ENCODE results near the gene MEF2C.

MEF2C gene

GRCh38 chr5:88836195-88836838, 46.7 kb downstream of the MEF2C start:
- H3K27me3 Mint-ChIP-seq (ENCODE audit: low read depth), result no peaks in the 10 kb centered on the region
- no peak overlapping the region for H3K4me3 Mint-ChIP-seq
- H3K36me3 Mint-ChIP-seq (ENCODE audit: low read depth), result no peaks in the 10 kb centered on the region
- peaks cover 1% of the 10 kb centered on the region for H3K4me1 Mint-ChIP-seq (ENCODE audit: low read depth)
- no peaks in the 10 kb centered on the region for H3K9me3 Mint-ChIP-seq
- no peak overlapping the region for H3K27ac Mint-ChIP-seq

- H3K4me3 Mint-ChIP-seq, result no peak overlapping the region
- no peak overlapping the region for H3K27ac Mint-ChIP-seq
- no peaks in the 10 kb centered on the region for H3K27me3 Mint-ChIP-seq (ENCODE audit: low read depth)
- no peaks in the 10 kb centered on the region for H3K36me3 Mint-ChIP-seq (ENCODE audit: low read depth)
- H3K9me3 Mint-ChIP-seq, result no peaks in the 10 kb centered on the region
- H3K4me1 Mint-ChIP-seq (ENCODE audit: low read depth), result peaks cover 1% of the 10 kb centered on the region
Observed at GRCh38 chr5:88834499-88834898, 48.5 kb downstream of the MEF2C start.

- Mint-ChIP-seq H3K36me3 (ENCODE audit: low read depth) (no peaks in the 10 kb centered on the region), H3K27me3 (ENCODE audit: low read depth) (no peaks in the 10 kb centered on the region), H3K4me3 (no peak overlapping the region), H3K27ac (no peak overlapping the region), H3K9me3 (no peaks in the 10 kb centered on the region), H3K4me1 (ENCODE audit: low read depth) (peaks cover 4% of the 10 kb centered on the region)
Observed at GRCh38 chr5:88834131-88834462, 48.9 kb downstream of the MEF2C start.

DNA sequence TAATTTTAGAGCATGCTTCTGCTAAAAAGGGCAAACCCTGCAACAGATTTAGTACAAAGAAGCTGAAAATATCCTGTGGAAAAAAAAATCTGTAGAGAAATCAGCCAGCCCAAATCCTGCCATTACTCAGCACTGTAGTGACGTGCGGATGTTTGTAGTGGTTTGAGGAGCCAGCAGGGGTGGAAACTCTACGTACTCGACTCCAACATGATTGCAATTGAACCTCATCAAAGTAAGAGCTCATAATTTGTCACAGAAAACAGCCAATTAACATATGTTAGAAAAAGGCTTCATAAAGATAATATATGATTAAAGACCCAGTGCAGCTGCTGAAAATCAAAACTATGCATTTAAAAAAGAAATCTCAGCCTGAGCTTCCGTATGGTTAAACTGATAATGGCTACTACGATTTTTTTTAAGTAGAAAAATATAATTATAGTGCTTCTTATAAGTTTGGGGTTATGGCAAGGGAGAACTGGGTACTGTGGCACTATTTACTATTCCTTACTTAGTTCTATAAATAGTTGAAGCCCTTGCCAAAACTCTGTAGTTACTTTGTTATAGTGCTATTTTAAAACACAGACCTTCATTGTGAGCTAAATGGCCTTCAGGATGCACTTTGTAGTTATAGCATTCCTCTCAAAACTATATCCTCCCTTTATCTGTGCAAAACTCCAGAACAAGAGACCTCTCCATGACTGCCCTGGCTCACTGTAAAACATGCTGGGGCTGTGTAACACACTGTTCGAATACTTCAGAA, 49.4 kb downstream of the MEF2C start:
- Mint-ChIP-seq H3K27me3 (ENCODE audit: low read depth) (no peaks in the 10 kb centered on the region), H3K27ac (no peak overlapping the region), H3K36me3 (ENCODE audit: low read depth) (no peaks in the 10 kb centered on the region), H3K4me1 (ENCODE audit: low read depth) (peaks cover 6% of the 10 kb centered on the region), H3K9me3 (no peaks in the 10 kb centered on the region), H3K4me3 (no peak overlapping the region)

DNA sequence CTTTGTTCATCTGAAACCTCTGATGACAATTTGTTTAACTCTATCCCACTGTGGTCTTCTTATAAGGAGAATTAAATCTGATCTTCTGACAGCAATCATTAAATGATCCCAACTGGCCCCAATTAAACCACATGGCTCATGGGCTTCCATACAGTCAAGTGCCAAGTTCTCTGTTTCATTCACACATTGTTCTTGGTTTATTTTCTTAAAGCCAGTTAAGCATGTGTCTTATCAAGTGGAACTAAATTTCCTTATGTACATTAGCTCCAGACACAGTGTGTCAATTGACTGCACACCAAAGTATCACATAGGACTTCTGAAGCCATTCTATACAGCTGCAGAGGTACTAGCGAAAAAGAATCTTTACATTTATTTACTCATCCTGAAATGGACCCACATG, 51.2 kb downstream of the MEF2C start:
- no peaks in the 10 kb centered on the region for H3K9me3 Mint-ChIP-seq
- H3K4me3 Mint-ChIP-seq, result no peak overlapping the region
- no peaks in the 10 kb centered on the region for H3K27me3 Mint-ChIP-seq (ENCODE audit: low read depth)
- no peaks in the 10 kb centered on the region for H3K36me3 Mint-ChIP-seq (ENCODE audit: low read depth)
- H3K27ac Mint-ChIP-seq, result no peak overlapping the region
- peaks cover 19% of the 10 kb centered on the region for H3K4me1 Mint-ChIP-seq (ENCODE audit: low read depth)

GRCh38 chr5:88830567-88830966, 52.4 kb downstream of the MEF2C start:
- Mint-ChIP-seq H3K4me3 (no peak overlapping the region), H3K36me3 (ENCODE audit: low read depth) (no peaks in the 10 kb centered on the region), H3K27ac (no peak overlapping the region), H3K4me1 (ENCODE audit: low read depth) (peaks cover 23% of the 10 kb centered on the region), H3K9me3 (no peaks in the 10 kb centered on the region), H3K27me3 (ENCODE audit: low read depth) (no peaks in the 10 kb centered on the region)

DNA sequence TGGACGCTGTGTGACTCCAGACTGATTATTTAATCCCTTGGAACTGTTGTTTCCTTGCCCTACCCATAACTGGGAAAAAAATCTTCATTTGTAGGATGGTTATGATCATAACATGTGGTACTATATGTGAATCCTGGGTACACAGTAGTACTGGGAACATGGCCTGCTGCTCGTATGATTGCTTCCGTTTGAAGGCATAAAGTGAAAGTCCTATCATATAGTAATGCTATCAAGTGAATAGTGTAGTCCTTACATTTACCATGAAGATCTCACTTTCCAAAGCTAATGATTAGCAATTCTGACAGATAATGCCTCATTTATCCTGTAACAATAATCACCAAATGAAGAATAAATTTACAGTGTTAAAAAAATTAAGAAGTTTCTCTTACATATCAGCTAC, 53.2 kb downstream of the MEF2C start:
- no peak overlapping the region for H3K4me3 Mint-ChIP-seq
- H3K27ac Mint-ChIP-seq, result no peak overlapping the region
- no peaks in the 10 kb centered on the region for H3K36me3 Mint-ChIP-seq (ENCODE audit: low read depth)
- no peaks in the 10 kb centered on the region for H3K9me3 Mint-ChIP-seq
- H3K27me3 Mint-ChIP-seq (ENCODE audit: low read depth), result no peaks in the 10 kb centered on the region
- peaks cover 24% of the 10 kb centered on the region for H3K4me1 Mint-ChIP-seq (ENCODE audit: low read depth)

DNA sequence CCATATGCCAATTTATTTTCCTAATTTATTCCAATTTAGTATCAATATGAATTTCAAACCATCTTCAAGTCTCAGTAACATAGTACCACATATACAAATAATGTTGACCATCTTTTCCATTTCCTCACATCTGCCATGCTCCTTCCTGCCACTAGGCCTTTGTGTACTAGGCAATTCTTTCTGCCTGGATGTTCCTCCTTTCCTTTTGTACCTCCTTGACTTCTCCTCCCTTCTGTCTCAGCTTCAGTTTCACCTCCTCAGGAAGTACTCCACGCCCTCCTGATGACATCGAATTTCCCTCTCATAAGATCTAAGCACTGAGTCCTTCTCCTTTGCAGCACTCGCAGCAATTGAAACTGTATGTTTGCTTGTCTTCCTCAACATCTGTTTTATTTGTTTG, 53.9 kb downstream of the MEF2C start:
- Mint-ChIP-seq H3K9me3 (no peaks in the 10 kb centered on the region), H3K27me3 (ENCODE audit: low read depth) (no peaks in the 10 kb centered on the region), H3K4me1 (ENCODE audit: low read depth) (peaks cover 24% of the 10 kb centered on the region), H3K4me3 (no peak overlapping the region), H3K36me3 (ENCODE audit: low read depth) (no peaks in the 10 kb centered on the region), H3K27ac (no peak overlapping the region)

DNA sequence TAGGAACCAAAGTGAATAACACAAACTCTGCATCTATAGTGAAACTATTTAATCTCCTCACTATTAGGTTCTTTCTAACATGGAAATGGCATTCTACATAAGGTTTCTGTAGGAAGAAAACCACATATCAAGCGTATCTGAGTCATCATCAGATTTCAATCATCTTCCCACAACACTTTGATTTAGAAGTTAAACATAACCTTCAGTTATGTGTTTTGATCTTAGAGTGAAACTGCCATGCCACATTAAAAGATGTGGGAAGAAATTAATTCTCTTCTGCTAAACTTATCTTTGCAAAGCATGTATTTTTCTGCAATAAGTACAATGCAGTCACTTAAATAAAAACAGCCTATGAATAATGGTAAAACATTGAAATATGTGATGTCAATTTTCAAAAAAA, 55.0 kb downstream of the MEF2C start:
- Mint-ChIP-seq H3K4me3 (no peak overlapping the region), H3K27ac (no peak overlapping the region)

GRCh38 chr5:88826646-88827585, 56.1 kb downstream of the MEF2C start:
- Mint-ChIP-seq H3K36me3 (ENCODE audit: low read depth) (no peaks in the 10 kb centered on the region), H3K4me3 (no peak overlapping the region), H3K27ac (no peak overlapping the region), H3K4me1 (ENCODE audit: low read depth) (peaks cover 22% of the 10 kb centered on the region), H3K9me3 (no peaks in the 10 kb centered on the region), H3K27me3 (ENCODE audit: low read depth) (peaks cover 9% of the 10 kb centered on the region)

More for the DNA sequence above, 55.0 kb downstream of the MEF2C start:
- Mint-ChIP-seq H3K9me3 (no peaks in the 10 kb centered on the region), H3K27me3 (ENCODE audit: low read depth) (peaks cover 5% of the 10 kb centered on the region), H3K36me3 (ENCODE audit: low read depth) (no peaks in the 10 kb centered on the region), H3K4me1 (ENCODE audit: low read depth) (peaks cover 22% of the 10 kb centered on the region)

DNA sequence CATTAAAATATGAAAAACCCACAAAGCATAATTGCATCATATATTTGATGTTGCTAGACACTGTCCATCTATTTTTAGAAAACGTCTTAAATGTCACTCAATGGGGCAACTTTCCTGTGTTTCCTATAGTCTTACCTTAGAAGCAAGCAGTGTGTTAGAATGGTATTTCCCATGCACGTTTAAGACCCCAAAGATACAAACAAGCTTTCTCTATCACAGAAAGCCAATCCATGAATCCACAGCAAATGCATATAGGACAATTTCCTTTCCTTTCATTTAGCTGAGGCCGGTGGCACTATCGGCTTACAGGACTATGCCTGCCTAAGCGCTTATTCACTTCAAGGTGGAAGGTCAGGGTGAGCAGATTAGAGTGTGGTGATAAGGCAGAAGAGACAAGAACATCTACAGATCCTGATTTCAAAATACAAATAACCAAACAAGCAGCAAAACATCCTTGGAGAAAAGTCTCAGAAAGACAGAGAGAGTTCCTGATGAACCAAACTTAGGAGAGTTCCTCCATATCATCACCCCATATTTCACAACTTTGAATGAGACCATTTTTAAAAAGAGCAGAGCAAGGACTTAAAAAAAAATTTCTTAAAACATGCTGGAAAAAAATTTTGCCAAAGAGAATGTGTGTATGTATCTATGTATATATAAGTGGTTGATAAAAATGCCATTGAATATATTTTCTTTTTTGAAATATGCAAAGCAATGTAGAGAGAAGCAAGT, 57.2 kb downstream of the MEF2C start:
- H3K36me3 Mint-ChIP-seq (ENCODE audit: low read depth), result no peaks in the 10 kb centered on the region
- H3K27me3 Mint-ChIP-seq (ENCODE audit: low read depth), result peaks cover 9% of the 10 kb centered on the region
- H3K4me1 Mint-ChIP-seq (ENCODE audit: low read depth), result peaks cover 22% of the 10 kb centered on the region
- no peaks in the 10 kb centered on the region for H3K9me3 Mint-ChIP-seq
- no peak overlapping the region for H3K4me3 Mint-ChIP-seq
- H3K27ac Mint-ChIP-seq, result no peak overlapping the region

- Mint-ChIP-seq H3K27ac (no peak overlapping the region), H3K4me3 (no peak overlapping the region), H3K27me3 (ENCODE audit: low read depth) (peaks cover 9% of the 10 kb centered on the region), H3K9me3 (no peaks in the 10 kb centered on the region), H3K4me1 (ENCODE audit: low read depth) (peaks cover 22% of the 10 kb centered on the region), H3K36me3 (ENCODE audit: low read depth) (no peaks in the 10 kb centered on the region)
Observed at GRCh38 chr5:88824892-88825583, 57.9 kb downstream of the MEF2C start.

DNA sequence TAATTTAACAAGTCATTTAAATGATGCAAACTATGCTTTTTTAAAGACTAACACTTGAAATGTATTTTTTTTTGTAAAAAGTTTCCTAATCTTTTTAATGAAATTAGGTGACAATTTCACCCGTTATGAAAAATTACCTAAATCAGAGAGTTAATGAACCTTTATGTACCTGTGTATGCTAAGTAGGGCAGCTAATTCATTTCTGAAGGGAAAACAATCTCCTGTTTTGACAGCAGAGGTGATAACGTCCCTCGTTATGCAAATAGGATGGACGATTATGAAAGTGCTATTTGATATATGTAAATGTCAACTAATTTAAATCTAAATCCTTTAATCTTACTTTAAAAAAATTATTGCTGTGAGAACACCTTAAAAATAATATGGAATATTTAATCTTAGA, 58.8 kb downstream of the MEF2C start:
- H3K27me3 Mint-ChIP-seq (ENCODE audit: low read depth), result peaks cover 9% of the 10 kb centered on the region
- H3K27ac Mint-ChIP-seq, result no peak overlapping the region
- H3K4me1 Mint-ChIP-seq (ENCODE audit: low read depth), result peaks cover 20% of the 10 kb centered on the region
- H3K4me3 Mint-ChIP-seq, result no peak overlapping the region
- no peaks in the 10 kb centered on the region for H3K36me3 Mint-ChIP-seq (ENCODE audit: low read depth)
- H3K9me3 Mint-ChIP-seq, result no peaks in the 10 kb centered on the region

DNA sequence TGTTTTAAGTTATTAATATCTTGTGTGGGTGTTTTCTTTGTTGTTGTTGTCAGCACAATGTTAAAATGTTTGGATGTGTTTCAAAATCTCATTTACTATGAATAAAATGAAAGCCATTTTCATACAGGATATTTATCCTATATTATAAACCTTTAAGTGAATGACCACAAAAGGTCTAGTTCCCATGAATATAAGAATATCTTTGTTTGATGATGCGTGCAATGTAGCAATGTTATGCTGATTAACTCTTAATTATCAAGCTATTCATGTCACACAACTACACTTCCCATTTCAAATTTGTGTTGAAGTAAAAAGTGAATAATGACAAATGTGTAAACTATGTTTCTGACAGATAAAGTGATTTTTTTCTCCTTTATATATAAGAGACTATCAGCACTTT, 59.8 kb downstream of the MEF2C start:
- no peak overlapping the region for H3K4me3 Mint-ChIP-seq
- H3K27me3 Mint-ChIP-seq (ENCODE audit: low read depth), result peaks cover 13% of the 10 kb centered on the region
- no peak overlapping the region for H3K27ac Mint-ChIP-seq

More for the DNA sequence above, 59.8 kb downstream of the MEF2C start:
- Mint-ChIP-seq H3K9me3 (no peaks in the 10 kb centered on the region), H3K4me1 (ENCODE audit: low read depth) (peaks cover 16% of the 10 kb centered on the region), H3K36me3 (ENCODE audit: low read depth) (no peaks in the 10 kb centered on the region)

All from T-helper 1 cell treated with Interleukin-12 subunit alpha and Interleukin-12 subunit beta and Interleukin-4 antibody, amounts not matched to agents 30 μg/mL and 1 μg/mL, for 36 hours (primary cell).